ENCODE measurements around the gene GDI1.

DNA sequence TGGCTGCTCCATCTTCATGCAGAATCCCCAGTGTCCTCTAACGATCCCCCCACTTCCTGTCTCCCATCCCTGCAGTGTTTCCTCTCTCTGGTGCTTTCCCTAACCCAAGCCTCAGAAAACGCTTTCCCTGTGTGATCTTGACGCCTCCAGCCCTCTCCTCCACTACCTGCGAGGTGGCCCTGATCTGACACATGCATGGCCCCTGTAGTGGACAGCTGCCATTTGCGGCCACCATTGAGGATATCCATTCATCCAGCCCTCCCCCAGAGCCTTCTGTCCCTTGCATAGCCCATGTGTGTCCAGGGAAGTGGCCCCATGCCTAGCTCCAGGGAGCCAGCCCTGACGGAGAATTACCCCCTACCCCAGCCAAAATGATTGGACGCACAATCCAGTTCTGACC lies 46.4 kb downstream of the GDI1 start:
- no peak for TF ChIP-seq POLR2A (IDR thresholded peaks at IDR 0.05)
- TF ChIP-seq, protein P1, sequence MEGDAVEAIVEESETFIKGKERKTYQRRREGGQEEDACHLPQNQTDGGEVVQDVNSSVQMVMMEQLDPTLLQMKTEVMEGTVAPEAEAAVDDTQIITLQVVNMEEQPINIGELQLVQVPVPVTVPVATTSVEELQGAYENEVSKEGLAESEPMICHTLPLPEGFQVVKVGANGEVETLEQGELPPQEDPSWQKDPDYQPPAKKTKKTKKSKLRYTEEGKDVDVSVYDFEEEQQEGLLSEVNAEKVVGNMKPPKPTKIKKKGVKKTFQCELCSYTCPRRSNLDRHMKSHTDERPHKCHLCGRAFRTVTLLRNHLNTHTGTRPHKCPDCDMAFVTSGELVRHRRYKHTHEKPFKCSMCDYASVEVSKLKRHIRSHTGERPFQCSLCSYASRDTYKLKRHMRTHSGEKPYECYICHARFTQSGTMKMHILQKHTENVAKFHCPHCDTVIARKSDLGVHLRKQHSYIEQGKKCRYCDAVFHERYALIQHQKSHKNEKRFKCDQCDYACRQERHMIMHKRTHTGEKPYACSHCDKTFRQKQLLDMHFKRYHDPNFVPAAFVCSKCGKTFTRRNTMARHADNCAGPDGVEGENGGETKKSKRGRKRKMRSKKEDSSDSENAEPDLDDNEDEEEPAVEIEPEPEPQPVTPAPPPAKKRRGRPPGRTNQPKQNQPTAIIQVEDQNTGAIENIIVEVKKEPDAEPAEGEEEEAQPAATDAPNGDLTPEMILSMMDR (IDR thresholded peaks at IDR 0.05) = no peak

Data from adrenal gland (tissue), 5 donors.